HepG2 (cell line): ENCODE measurements around the gene LIMCH1. TPM values are rescaled to one million over a fixed set of nuclear protein-coding genes. Genes with fewer than 3 reads are reported as not detected.

Experiments
- ATAC-seq: fragments of 200-7000 bp; cut with Tn5 transposase; 3 replicates; pipeline ENCODE4 v1.9.1; 2020; ENCODE audit warnings: mild to moderate bottlenecking, moderate library complexity
- BruUV-seq: library from RNA; stranded (reverse); fragments of 400-500 nt; replicated peaks from 2 replicates; lab custom pipeline; 2021; lab: Mats Ljungman, UMichigan
- CTCF ChIA-PET: fragments of 300-600 bp; formaldehyde crosslinking; extraction: SDS; loops from one replicate; lab custom pipeline; 2021; ENCODE audit warnings: low total read pairs, inconsistent platforms, low intra/inter-chr PET ratio; lab: Yijun Ruan, JAX
- POLR2A ChIA-PET: fragments of 350-600 bp; sonication (Branson Sonifier 250); formaldehyde crosslinking; loops from one replicate; lab custom pipeline; 2020; ENCODE audit warnings: antibody characterized with exemption, inconsistent platforms; lab: Yijun Ruan, JAX
- DNase-seq: peaks from one replicate; pipeline ENCODE4 v3.0.0-alpha.2; 2015; ENCODE audit warnings: low spot score
- FAIRE-seq: peaks from 3 replicates; lab custom pipeline; 2011; peaks lifted over from hg19 to GRCh38; lab: Jason Lieb, UNC
- H2AFZ ChIP-seq: one replicate; pipeline ENCODE4 v1.6.1; 2011; ENCODE audit warnings: low read length, inconsistent platforms
- H3K27ac ChIP-seq: fragments of 300-600 bp; 3 replicates; pipeline ENCODE4 v1.8.0; 2011; ENCODE audit warnings: mixed run types, mild to moderate bottlenecking, mixed read lengths, low read length, inconsistent platforms; ENCODE audit not compliant: insufficient read depth; ENCODE audit errors: extremely low read length
- H3K27me3 ChIP-seq, 2 experiments: fragments of 200-600 bp in 1 of 2; 2 replicates in 1 of 2; 3 replicates in 1 of 2; pipeline versions ENCODE4 v1.6.0 to v1.8.0; 2011; ENCODE audit warnings: low read length in 2 of 2, mild to moderate bottlenecking in 2 of 2, moderate library complexity in 2 of 2, inconsistent platforms in 1 of 2; ENCODE audit not compliant: insufficient read depth in 2 of 2, control insufficient read depth in 1 of 2
- H3K36me3 ChIP-seq, 2 experiments: fragments of 200-600 bp in 1 of 2; replicated peaks in 1 of 2; 2 replicates in 1 of 2; 3 replicates in 1 of 2; pipeline versions ENCODE4 v1.5.1 to v1.8.0; 2011; ENCODE audit warnings: low read length in 2 of 2, inconsistent platforms in 1 of 2; ENCODE audit not compliant: insufficient read depth in 2 of 2, control insufficient read depth in 1 of 2
- H3K4me1 ChIP-seq: 2 replicates; pipeline ENCODE4 v1.5.1; 2012; ENCODE audit warnings: low read length, inconsistent platforms; ENCODE audit not compliant: insufficient read depth
- H3K4me2 ChIP-seq: 2 replicates; pipeline ENCODE4 v1.6.0; 2011; ENCODE audit warnings: low read depth, low read length, inconsistent platforms
- H3K4me3 ChIP-seq, 3 experiments: fragments of 200-600 bp in 1 of 3; sonication (generic), shearing (Covaris generic) in 1 of 3; replicated peaks in 1 of 3; 2 replicates each; pipeline ENCODE4 v1.5.1; 2011 to 2016; ENCODE audit warnings: low read length in 3 of 3, inconsistent platforms in 2 of 3, low read depth in 2 of 3, mild to moderate bottlenecking in 2 of 3, control low read depth in 1 of 3, mixed read lengths in 1 of 3; ENCODE audit not compliant: insufficient read depth in 1 of 3
- H3K79me2 ChIP-seq: one replicate; pipeline ENCODE4 v1.6.1; 2011; ENCODE audit warnings: low read length, inconsistent platforms; ENCODE audit not compliant: insufficient read depth
- H3K9ac ChIP-seq: 2 replicates; pipeline ENCODE4 v1.6.0; 2011; ENCODE audit warnings: mild to moderate bottlenecking, low read depth, low read length, inconsistent platforms; ENCODE audit not compliant: insufficient read depth
- H3K9me3 ChIP-seq: 2 replicates; pipeline ENCODE4 v1.5.1; 2012; ENCODE audit warnings: mild to moderate bottlenecking, low read length
- H4K20me1 ChIP-seq: 2 replicates; pipeline ENCODE4 v1.6.0; 2011; ENCODE audit warnings: inconsistent platforms, mild to moderate bottlenecking, low read length, moderate library complexity; ENCODE audit not compliant: insufficient read depth
- GMEB1 ChIP-seq: sonication (generic); formaldehyde crosslinking; IDR thresholded peaks from 2 replicates; pipeline ENCODE4 v1.5.1; 2020; ENCODE audit warnings: missing genetic modification reagents, mild to moderate bottlenecking, borderline replicate concordance
- HDAC6 ChIP-seq: fragments of 200-600 bp; sonication (generic); IDR thresholded peaks from 2 replicates; pipeline ENCODE4 v1.7.0; 2017; ENCODE audit warnings: mild to moderate bottlenecking, antibody characterized with exemption, low read length, low read depth
- NCOR1 ChIP-seq: fragments of 200-600 bp; sonication (generic); IDR thresholded peaks from 2 replicates; pipeline ENCODE4 v1.7.0; 2017; ENCODE audit warnings: antibody characterized with exemption, low read length, borderline replicate concordance
- TBX2 ChIP-seq: sonication (generic); formaldehyde crosslinking; IDR thresholded peaks from 2 replicates; pipeline ENCODE4 v1.5.0; 2020; ENCODE audit warnings: missing genetic modification reagents, mild to moderate bottlenecking, borderline replicate concordance
- ZBTB25 ChIP-seq: IDR thresholded peaks from 2 replicates; pipeline ENCODE4 v1.6.1; 2018; ENCODE audit warnings: missing genetic modification reagents
- ZNF451 ChIP-seq: sonication (generic); formaldehyde crosslinking; IDR thresholded peaks from 2 replicates; pipeline ENCODE4 v1.5.0; 2020; ENCODE audit warnings: mild to moderate bottlenecking, missing genetic modification reagents
- ZNF543 ChIP-seq: sonication (generic); formaldehyde crosslinking; IDR thresholded peaks from 2 replicates; pipeline ENCODE4 v1.4.0; 2020; ENCODE audit warnings: mild to moderate bottlenecking, missing genetic modification reagents
- ZNF629 ChIP-seq: sonication (generic); formaldehyde crosslinking; conservative IDR thresholded peaks from 2 replicates; pipeline ENCODE4 v1.5.0; 2020; ENCODE audit warnings: missing genetic modification reagents
- ZSCAN30 ChIP-seq: sonication (generic); formaldehyde crosslinking; IDR thresholded peaks from 2 replicates; pipeline ENCODE4 v1.5.0; 2020; ENCODE audit warnings: mild to moderate bottlenecking, missing genetic modification reagents
- ZSCAN5A ChIP-seq: sonication (generic); formaldehyde crosslinking; IDR thresholded peaks from 2 replicates; pipeline ENCODE4 v1.8.0; 2022; ENCODE audit warnings: mild to moderate bottlenecking, missing genetic modification reagents, borderline replicate concordance
- WGBS: methylation state at CpG from one replicate; pipeline ENCODE4 v1.1.6; 2017; ENCODE audit warnings: low lambda C conversion rate; 5-methylcytosine and 5-hydroxymethylcytosine counted together
- in situ Hi-C: cut with HindIII; loops from 2 replicates; pipeline ENCODE4 v1.10.0; 2017; ENCODE audit warnings: low pct_unique_long_range_greater_than_20kb; ENCODE audit not compliant: extremely low pct_ligation_motif_present
- intact Hi-C: fragments of 100-400 bp; cut with micrococcal nuclease; formaldehyde crosslinking; loops from one replicate; pipeline ENCODE4 v1.10.0; 2022; ENCODE audit not compliant: unreplicated experiment
- polyA plus RNA-seq, 8 experiments: library from polyadenylated mRNA; depleted of rRNA in 3 of 8; stranded (reverse) in 7 of 8; unstranded in 1 of 8; fragments of >200 nt; fragmentation: Illumina TruSeq in 4 of 8; extraction: Trizol in 4 of 8; gene quantifications; 2 replicates each; pipeline versions ENCODE4 v1.2.1 to v1.2.3, GENCODE V29; 2011 to 2016; ENCODE audit warnings: low read depth in 4 of 8, missing spikeins in 1 of 8, mixed read lengths in 1 of 8; ENCODE audit not compliant: insufficient read depth in 1 of 8
- total RNA-seq, 5 experiments: library from RNA; depleted of rRNA; stranded (reverse); fragments of >200 nt; fragmentation: Illumina TruSeq; extraction: Trizol; gene quantifications; 2 replicates each; pipeline ENCODE4 v1.2.3, GENCODE V29; 2016; ENCODE audit warnings: low read depth in 1 of 5

LIMCH1 gene
- total and polyA plus RNA-seq, 2 of the 13 experiments (the other 11 are each of a cell fraction or from before 2014, with no cell fraction given): 0.04 TPM; not detected in 1

- TF ChIP-seq GMEB1: no peak
These were observed 65.0 kb downstream of the LIMCH1 start (continued) for GRCh38 chr4:41602886-41603498.

- no peak for DNase-seq
- 0 out of 5 replicates have a peak, but pooled peaks cover 0 to 6% of the 10 kb centered on the region in 2 experiments for H3K27me3 ChIP-seq
- no peak for ATAC-seq
- in situ Hi-C loops: no loop called here
- ChIA-PET POLR2A (no interaction called here), CTCF (no interaction called here)
- H3K4me1 ChIP-seq: no peaks in the 10 kb centered on the region
- no peak overlapping the region for H3K4me2 ChIP-seq
- H3K9ac ChIP-seq: no peak overlapping the region
- H3K79me2 ChIP-seq: no peaks in the 10 kb centered on the region
- no peak overlapping the region for H3K27ac ChIP-seq
- BruUV-seq: no TSS peak
- H4K20me1 ChIP-seq: no peaks in the 10 kb centered on the region
- intact Hi-C loops: no loop called here
- H3K36me3 ChIP-seq: no peaks in the 10 kb centered on the region
- no peak overlapping the region for H3K4me3 ChIP-seq
- no peak for FAIRE-seq
- WGBS: 3% methylated on average over 5 of the region's 5 CpGs
- TF ChIP-seq ZNF451 (no peak), ZNF543 (CRISPR knock-in tag) (no peak), ZBTB25 (CRISPR knock-in tag) (no peak), TBX2 (no peak), NCOR1 (no peak), ZSCAN5A (CRISPR knock-in tag) (no peak), ZSCAN30 (CRISPR knock-in tag) (no peak), HDAC6 (no peak), ZNF629 (CRISPR knock-in tag) (no peak)
- no peak overlapping the region for H2AFZ ChIP-seq
- no peaks in the 10 kb centered on the region for H3K9me3 ChIP-seq
These were observed 71.9 kb downstream of the LIMCH1 start for GRCh38 chr4:41609851-41610250.
